GM21717 (cell line): ENCODE measurements around the gene LRAT.
"Not testable (repeated sequence)": the region's sequence is repeated elsewhere in the genome, so short reads cannot be mapped to it uniquely, and the experiment has no call there.

Experiments used
- ATAC-seq: cut with Tn5 transposase; IDR thresholded peaks from one replicate; pipeline ENCODE4 v1.9.1; 2021; ENCODE audit warnings: mild to moderate bottlenecking, moderate library complexity; ENCODE audit not compliant: unreplicated experiment

LRAT gene

GRCh38 chr4:154743683-154744340 is at the start of gene LRAT:
Gene LRAT (plus strand): TSS chr4:154744000. CDS start chr4:154744327, 327 bp downstream.
- no peak for ATAC-seq

GRCh38 chr4:154707877-154708276 is 35.9 kb upstream of the LRAT start:
- ATAC-seq = no peak

GRCh38 chr4:154709550-154709949 is 34.2 kb upstream of the LRAT start:
- ATAC-seq = no peak

GRCh38 chr4:154711522-154711921 is 32.3 kb upstream of the LRAT start:
- ATAC-seq = no peak

GRCh38 chr4:154714339-154715040 is 29.3 kb upstream of the LRAT start:
- no peak for ATAC-seq

- ATAC-seq = no peak
Observed at GRCh38 chr4:154719087-154719486, 24.7 kb upstream of the LRAT start.

GRCh38 chr4:154720123-154720522 is 23.7 kb upstream of the LRAT start:
- peak; percentile 80 for ATAC-seq

- no peak for ATAC-seq
Observed at GRCh38 chr4:154720618-154721267, 23.1 kb upstream of the LRAT start.

- no peak for ATAC-seq
Observed at GRCh38 chr4:154722262-154722661, 21.5 kb upstream of the LRAT start.

- ATAC-seq = not testable (repeated sequence)
Observed at GRCh38 chr4:154723601-154724000, 20.2 kb upstream of the LRAT start.

- ATAC-seq = no peak
Observed at GRCh38 chr4:154727540-154727939, 16.3 kb upstream of the LRAT start.

- no peak for ATAC-seq
Observed at GRCh38 chr4:154731756-154732155, 12.0 kb upstream of the LRAT start.

- ATAC-seq = no peak
Observed at GRCh38 chr4:154732669-154733068, 11.1 kb upstream of the LRAT start.

- no peak for ATAC-seq
Observed at GRCh38 chr4:154736770-154737169, 7.0 kb upstream of the LRAT start.

- no peak for ATAC-seq
Observed at GRCh38 chr4:154738426-154738825, 5.4 kb upstream of the LRAT start.

- no peak for ATAC-seq
Observed at GRCh38 chr4:154739111-154739510, 4.7 kb upstream of the LRAT start.

GRCh38 chr4:154740462-154740861 is 3.3 kb upstream of the LRAT start:
- ATAC-seq = no peak

- ATAC-seq = no peak
Observed at GRCh38 chr4:154741131-154741665, 2.6 kb upstream of the LRAT start.

- ATAC-seq = no peak
Observed at GRCh38 chr4:154741922-154742850, 1.6 kb upstream of the LRAT start.

- no peak for ATAC-seq
Observed at GRCh38 chr4:154744341-154744926, 634 bp downstream of the LRAT start.
